OCI-LY1 (cell line): ENCODE data around the gene SEMA3G.

Source experiments
- CTCF ChIP-seq: fragments of 200-600 bp; sonication (generic), shearing (Covaris generic); IDR thresholded peaks from 2 replicates; pipeline ENCODE4 v1.5.1; 2017; ENCODE audit warnings: mild to moderate bottlenecking, antibody characterized with exemption, low read length, moderate library complexity, mixed read lengths
- EZH2 ChIP-seq: fragments of 200-600 bp; sonication (generic), shearing (Covaris generic); IDR thresholded peaks from 2 replicates; pipeline ENCODE4 v1.8.0; 2017; ENCODE audit warnings: borderline replicate concordance, mixed run types, mild to moderate bottlenecking, antibody characterized with exemption, low read length, moderate library complexity, mixed read lengths

DNA sequence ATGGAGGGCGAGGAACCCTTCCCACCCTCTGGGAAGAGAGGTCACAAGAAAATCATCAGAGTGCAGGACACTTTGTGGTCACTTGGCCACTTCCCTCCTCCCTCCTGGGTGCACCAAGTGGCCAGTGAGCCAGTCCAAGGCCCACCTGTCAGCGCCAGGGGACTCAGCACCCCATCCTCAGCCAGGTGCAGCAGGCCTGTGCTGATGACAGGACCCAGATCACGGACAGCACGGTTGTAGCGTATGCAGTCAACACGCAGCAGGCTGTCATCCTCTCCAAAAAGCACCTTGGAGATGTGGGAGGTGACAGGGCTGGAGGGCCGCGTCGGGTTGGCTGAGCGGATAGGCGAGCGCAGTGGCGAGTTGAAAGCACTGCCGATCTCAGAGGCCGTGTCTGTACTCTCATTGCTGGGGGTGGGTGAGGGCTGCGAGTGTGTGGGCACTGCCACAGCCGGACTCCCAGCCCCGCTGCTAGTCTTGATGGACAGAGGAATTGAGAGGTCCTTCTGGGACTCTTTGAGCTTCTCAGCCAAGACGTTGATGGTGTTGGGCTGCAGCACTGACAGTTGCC is 41.5 kb downstream of the SEMA3G start:
- TF ChIP-seq CTCF: no peak
- TF ChIP-seq EZH2: no peak
